ENCODE results near the gene ALOX15B. TPM values are rescaled to one million over a fixed set of nuclear protein-coding genes. Genes with fewer than 3 reads are reported as not detected.

The ALOX15B gene
- total RNA-seq, 1 donor from 2014 or later, result not detected

DNA sequence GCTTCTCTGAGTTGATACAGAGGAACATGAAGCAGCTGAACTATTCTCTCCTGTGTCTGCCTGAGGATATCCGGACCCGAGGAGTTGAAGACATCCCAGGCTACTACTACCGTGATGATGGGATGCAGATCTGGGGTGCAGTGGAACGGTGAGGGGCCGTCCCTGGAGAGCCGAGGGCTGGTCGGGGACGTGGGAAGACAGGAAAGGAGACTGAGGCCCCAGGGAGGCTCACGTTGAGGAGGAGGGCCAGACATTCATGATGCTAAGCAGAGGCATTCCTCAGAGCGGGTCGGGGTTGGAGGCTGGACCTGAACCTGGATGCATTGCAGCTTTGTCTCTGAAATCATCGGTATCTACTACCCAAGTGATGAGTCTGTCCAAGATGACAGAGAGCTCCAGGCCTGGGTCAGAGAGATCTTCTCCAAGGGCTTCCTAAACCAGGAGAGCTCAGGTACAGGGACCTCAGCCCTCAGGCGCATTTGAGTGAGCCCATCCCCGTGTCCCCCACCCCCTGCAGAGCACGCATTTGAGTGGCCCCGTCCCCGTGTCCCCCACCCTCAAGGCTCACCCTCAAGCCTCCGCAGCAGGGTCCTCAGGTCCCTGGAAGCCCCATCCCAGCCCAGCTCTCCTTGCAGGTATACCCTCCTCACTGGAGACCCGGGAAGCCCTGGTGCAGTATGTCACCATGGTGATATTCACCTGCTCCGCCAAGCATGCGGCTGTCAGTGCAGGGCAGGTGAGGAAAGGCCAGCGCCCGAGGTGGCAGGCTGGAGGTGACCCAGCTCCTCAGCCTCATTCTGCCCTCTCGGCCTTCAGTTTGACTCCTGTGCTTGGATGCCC, 8.3 kb downstream of the ALOX15B start:
- no peak overlapping the region for H3K27ac Mint-ChIP-seq (ENCODE audit: unreplicated experiment)
- Histone ChIP-seq H3K4me2 (ENCODE audit: low read length) (no peak overlapping the region), H3K36me3 (ENCODE audit: insufficient read depth, low read length) (no peaks in the 10 kb centered on the region), H3K79me2 (ENCODE audit: insufficient read depth, low read length) (no peaks in the 10 kb centered on the region), H3K4me3 (ENCODE audit: insufficient read depth, low read depth, low read length) (no peak overlapping the region), H3K27me3 (ENCODE audit: insufficient read depth, low read length) (peaks cover 21% of the 10 kb centered on the region), H3K9me3 (ENCODE audit: insufficient read depth, low read depth, low read length) (no peaks in the 10 kb centered on the region), H3K4me1 (ENCODE audit: insufficient read depth, low read length) (no peaks in the 10 kb centered on the region), H3K9ac (ENCODE audit: low read length) (no peak overlapping the region), H3K27ac (ENCODE audit: low read depth, low read length) (no peak overlapping the region), H2AFZ (ENCODE audit: low read depth, low read length) (no peak overlapping the region), H4K20me1 (ENCODE audit: insufficient read depth, low read length) (no peaks in the 10 kb centered on the region)
- DNase-seq (ENCODE audit: low read depth) (no peak), FAIRE-seq (no peak)
- no peaks in the 10 kb centered on the region for H3K36me3 Mint-ChIP-seq (ENCODE audit: low read depth, unreplicated experiment)
- no peaks in the 10 kb centered on the region for H3K9me3 Mint-ChIP-seq (ENCODE audit: unreplicated experiment)
- no peaks in the 10 kb centered on the region for H3K4me1 Mint-ChIP-seq (ENCODE audit: low read depth, unreplicated experiment)
- H3K4me3 Mint-ChIP-seq (ENCODE audit: unreplicated experiment), result no peak overlapping the region
- H3K27me3 Mint-ChIP-seq (ENCODE audit: low read depth, unreplicated experiment), result peaks cover 57% of the 10 kb centered on the region
- TF ChIP-seq EZH2 (IDR thresholded peaks at IDR 0.05; ENCODE audit: insufficient read depth, low read length), result no peak
- TF ChIP-seq, protein P1, sequence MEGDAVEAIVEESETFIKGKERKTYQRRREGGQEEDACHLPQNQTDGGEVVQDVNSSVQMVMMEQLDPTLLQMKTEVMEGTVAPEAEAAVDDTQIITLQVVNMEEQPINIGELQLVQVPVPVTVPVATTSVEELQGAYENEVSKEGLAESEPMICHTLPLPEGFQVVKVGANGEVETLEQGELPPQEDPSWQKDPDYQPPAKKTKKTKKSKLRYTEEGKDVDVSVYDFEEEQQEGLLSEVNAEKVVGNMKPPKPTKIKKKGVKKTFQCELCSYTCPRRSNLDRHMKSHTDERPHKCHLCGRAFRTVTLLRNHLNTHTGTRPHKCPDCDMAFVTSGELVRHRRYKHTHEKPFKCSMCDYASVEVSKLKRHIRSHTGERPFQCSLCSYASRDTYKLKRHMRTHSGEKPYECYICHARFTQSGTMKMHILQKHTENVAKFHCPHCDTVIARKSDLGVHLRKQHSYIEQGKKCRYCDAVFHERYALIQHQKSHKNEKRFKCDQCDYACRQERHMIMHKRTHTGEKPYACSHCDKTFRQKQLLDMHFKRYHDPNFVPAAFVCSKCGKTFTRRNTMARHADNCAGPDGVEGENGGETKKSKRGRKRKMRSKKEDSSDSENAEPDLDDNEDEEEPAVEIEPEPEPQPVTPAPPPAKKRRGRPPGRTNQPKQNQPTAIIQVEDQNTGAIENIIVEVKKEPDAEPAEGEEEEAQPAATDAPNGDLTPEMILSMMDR (IDR thresholded peaks at IDR 0.05; ENCODE audit: insufficient read depth, low read depth, low read length), result no peak

DNA sequence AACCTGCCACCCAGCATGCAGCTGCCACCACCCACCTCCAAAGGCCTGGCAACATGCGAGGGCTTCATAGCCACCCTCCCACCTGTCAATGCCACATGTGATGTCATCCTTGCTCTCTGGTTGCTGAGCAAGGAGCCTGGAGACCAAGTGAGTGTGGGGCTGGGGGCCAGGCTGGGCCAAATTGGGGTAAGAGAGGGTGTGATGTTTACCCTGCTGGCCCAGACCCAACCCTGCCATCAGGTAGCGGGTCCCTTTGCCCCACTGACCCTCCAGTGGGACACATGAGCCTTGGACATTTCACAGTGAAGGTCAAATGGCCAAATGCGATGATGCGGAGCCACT, 8.9 kb downstream of the ALOX15B start:
- no peak overlapping the region for H3K27ac Mint-ChIP-seq (ENCODE audit: unreplicated experiment)
- peaks cover 25% of the 10 kb centered on the region for H3K27me3 ChIP-seq (ENCODE audit: insufficient read depth, low read length)
- H3K36me3 Mint-ChIP-seq (ENCODE audit: low read depth, unreplicated experiment), result no peaks in the 10 kb centered on the region
- H3K36me3 ChIP-seq (ENCODE audit: insufficient read depth, low read length), result no peaks in the 10 kb centered on the region
- H3K4me3 Mint-ChIP-seq (ENCODE audit: unreplicated experiment), result no peak overlapping the region
- no peaks in the 10 kb centered on the region for H3K9me3 Mint-ChIP-seq (ENCODE audit: unreplicated experiment)
- no peak overlapping the region for H2AFZ ChIP-seq (ENCODE audit: low read depth, low read length)
- H3K4me2 ChIP-seq (ENCODE audit: low read length), result no peak overlapping the region
- H3K4me1 ChIP-seq (ENCODE audit: insufficient read depth, low read length), result no peaks in the 10 kb centered on the region
- no peaks in the 10 kb centered on the region for H3K9me3 ChIP-seq (ENCODE audit: insufficient read depth, low read depth, low read length)
- H3K27ac ChIP-seq (ENCODE audit: low read depth, low read length), result no peak overlapping the region
- TF ChIP-seq, protein P1 (IDR thresholded peaks at IDR 0.05; ENCODE audit: insufficient read depth, low read depth, low read length), result no peak
- no peak for TF ChIP-seq EZH2 (IDR thresholded peaks at IDR 0.05; ENCODE audit: insufficient read depth, low read length)
- H3K4me3 ChIP-seq (ENCODE audit: insufficient read depth, low read depth, low read length), result no peak overlapping the region
- DNase-seq (ENCODE audit: low read depth), result no peak
- peaks cover 55% of the 10 kb centered on the region for H3K27me3 Mint-ChIP-seq (ENCODE audit: low read depth, unreplicated experiment)
- FAIRE-seq, result no peak
- no peaks in the 10 kb centered on the region for H3K79me2 ChIP-seq (ENCODE audit: insufficient read depth, low read length)
- H3K9ac ChIP-seq (ENCODE audit: low read length), result no peak overlapping the region
- no peaks in the 10 kb centered on the region for H4K20me1 ChIP-seq (ENCODE audit: insufficient read depth, low read length)
- H3K4me1 Mint-ChIP-seq (ENCODE audit: low read depth, unreplicated experiment), result no peaks in the 10 kb centered on the region

DNA sequence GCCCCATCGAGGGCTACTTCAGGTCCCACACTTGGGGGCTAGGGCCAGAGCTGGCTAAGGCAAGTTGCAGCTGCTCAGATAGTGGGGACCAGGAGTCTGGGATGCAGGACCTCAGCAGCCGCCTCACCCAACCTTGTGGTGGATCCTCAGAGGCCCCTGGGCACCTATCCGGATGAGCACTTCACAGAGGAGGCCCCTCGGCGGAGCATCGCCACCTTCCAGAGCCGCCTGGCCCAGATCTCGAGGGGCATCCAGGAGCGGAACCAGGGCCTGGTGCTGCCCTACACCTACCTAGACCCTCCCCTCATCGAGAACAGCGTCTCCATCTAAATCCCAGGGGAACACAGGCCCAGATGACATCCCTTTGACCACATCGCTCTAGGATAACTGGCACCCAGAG, 9.4 kb downstream of the ALOX15B start:
- no peak for FAIRE-seq
- Histone ChIP-seq H3K4me1 (ENCODE audit: insufficient read depth, low read length) (no peaks in the 10 kb centered on the region), H3K36me3 (ENCODE audit: insufficient read depth, low read length) (no peaks in the 10 kb centered on the region), H4K20me1 (ENCODE audit: insufficient read depth, low read length) (no peaks in the 10 kb centered on the region), H3K27ac (ENCODE audit: low read depth, low read length) (no peak overlapping the region), H3K79me2 (ENCODE audit: insufficient read depth, low read length) (no peaks in the 10 kb centered on the region), H3K9me3 (ENCODE audit: insufficient read depth, low read depth, low read length) (no peaks in the 10 kb centered on the region), H3K27me3 (ENCODE audit: insufficient read depth, low read length) (peaks cover 25% of the 10 kb centered on the region), H2AFZ (ENCODE audit: low read depth, low read length) (no peak overlapping the region), H3K9ac (ENCODE audit: low read length) (no peak overlapping the region), H3K4me3 (ENCODE audit: insufficient read depth, low read depth, low read length) (no peak overlapping the region), H3K4me2 (ENCODE audit: low read length) (no peak overlapping the region)
- Mint-ChIP-seq H3K4me1 (ENCODE audit: low read depth, unreplicated experiment) (no peaks in the 10 kb centered on the region), H3K4me3 (ENCODE audit: unreplicated experiment) (no peak overlapping the region), H3K36me3 (ENCODE audit: low read depth, unreplicated experiment) (no peaks in the 10 kb centered on the region), H3K27ac (ENCODE audit: unreplicated experiment) (no peak overlapping the region), H3K27me3 (ENCODE audit: low read depth, unreplicated experiment) (peaks cover 51% of the 10 kb centered on the region), H3K9me3 (ENCODE audit: unreplicated experiment) (no peaks in the 10 kb centered on the region)
- no peak for DNase-seq (ENCODE audit: low read depth)
- TF ChIP-seq, protein P1 (IDR thresholded peaks at IDR 0.05; ENCODE audit: insufficient read depth, low read depth, low read length), result no peak
- no peak for TF ChIP-seq EZH2 (IDR thresholded peaks at IDR 0.05; ENCODE audit: insufficient read depth, low read length)

Data from astrocyte (in vitro differentiated cells and primary cell).